GM12891 (cell line): ENCODE results near the gene PXN.

Source experiments
- PAX5 ChIP-seq: IDR thresholded peaks from 2 replicates; pipeline ENCODE4 v1.6.1; 2011; ENCODE audit warnings: low read length, moderate library complexity, mild to moderate bottlenecking; ENCODE audit not compliant: insufficient read depth, severe bottlenecking
- POLR2A ChIP-seq: IDR thresholded peaks from 2 replicates; pipeline ENCODE4 v1.6.1; 2011; ENCODE audit warnings: low read depth, low read length, control low read depth
- POLR2AphosphoS5 ChIP-seq: IDR thresholded peaks from 2 replicates; pipeline ENCODE4 v1.6.1; 2011; ENCODE audit warnings: low read depth, low read length, control low read depth
- POU2F2 ChIP-seq: IDR thresholded peaks from 2 replicates; pipeline ENCODE4 v1.6.1; 2011; ENCODE audit warnings: low read depth, mild to moderate bottlenecking, control low read depth, low read length, moderate library complexity
- TAF1 ChIP-seq: IDR thresholded peaks from 2 replicates; pipeline ENCODE4 v1.6.1; 2011; ENCODE audit warnings: low read depth, low read length, control low read depth

- no peak for TF ChIP-seq POLR2A
- TF ChIP-seq POLR2AphosphoS5, result no peak
- TF ChIP-seq TAF1, result no peak
- no peak for TF ChIP-seq POU2F2
- no peak for TF ChIP-seq PAX5
These were observed 50.7 kb downstream of the PXN start for GRCh38 chr12:120214626-120215356.
